Panc1 (cell line): ENCODE results near the gene OTOGL. TPM values are rescaled to one million over a fixed set of nuclear protein-coding genes. Genes with fewer than 3 reads are reported as not detected.

ENCODE experiments used
- ATAC-seq: fragments of 200-7000 bp; cut with Tn5 transposase; 2 replicates; pipeline ENCODE4 v1.9.1; 2020; ENCODE audit warnings: mild to moderate bottlenecking, moderate library complexity
- BruUV-seq: library from RNA; stranded (reverse); fragments of 400-500 nt; replicated peaks from 2 replicates; lab custom pipeline; 2021; lab: Mats Ljungman, UMichigan
- CTCF ChIA-PET: fragments of 300-600 bp; sonication (Branson Sonifier 250); formaldehyde crosslinking; loops from one replicate; lab custom pipeline; 2022; ENCODE audit warnings: antibody characterized with exemption; lab: Charles Lee
- POLR2A ChIA-PET: fragments of 300-600 bp; sonication (Branson Sonifier 250); formaldehyde crosslinking; loops from one replicate; lab custom pipeline; 2022; ENCODE audit warnings: antibody characterized with exemption; lab: Charles Lee
- DNase-seq: peaks from one replicate; pipeline ENCODE4 v3.0.0-alpha.2; 2010; ENCODE audit warnings: low read depth, low spot score
- H3K27ac ChIP-seq: 2 replicates; pipeline ENCODE4 v1.5.1; 2011; ENCODE audit warnings: mild to moderate bottlenecking, low read length, inconsistent platforms
- H3K27me3 ChIP-seq: fragments of 200-500 bp; sonication (Bioruptor generic); 2 replicates; pipeline ENCODE4 v1.6.0; 2014; ENCODE audit warnings: low read length, inconsistent platforms; ENCODE audit not compliant: control insufficient read depth, insufficient read depth
- H3K36me3 ChIP-seq: fragments of 200-500 bp; sonication (Bioruptor generic); 2 replicates; pipeline ENCODE4 v1.5.1; 2014; ENCODE audit warnings: inconsistent platforms, mild to moderate bottlenecking, low read length, moderate library complexity; ENCODE audit not compliant: control insufficient read depth, insufficient read depth
- H3K4me1 ChIP-seq: 2 replicates; pipeline ENCODE4 v1.5.1; 2011; ENCODE audit warnings: inconsistent platforms, mild to moderate bottlenecking, low read length, moderate library complexity; ENCODE audit not compliant: control insufficient read depth, insufficient read depth
- H3K4me3 ChIP-seq, 2 experiments: 2 replicates each; pipeline ENCODE4 v1.5.1; 2011 to 2012; ENCODE audit warnings: low read depth in 2 of 2, low read length in 2 of 2, mild to moderate bottlenecking in 2 of 2, inconsistent platforms in 1 of 2, moderate library complexity in 1 of 2
- H3K9me3 ChIP-seq: fragments of 200-500 bp; sonication (Bioruptor generic); 2 replicates; pipeline ENCODE4 v1.5.1; 2014; ENCODE audit warnings: low read depth, mild to moderate bottlenecking, inconsistent platforms, low read length, moderate library complexity; ENCODE audit not compliant: control insufficient read depth, insufficient read depth
- CTCF ChIP-seq: fragments of 450-650 bp; IDR thresholded peaks from 2 replicates; pipeline ENCODE4 v1.5.1; 2017; ENCODE audit warnings: mild to moderate bottlenecking
- POLR2AphosphoS5 ChIP-seq: IDR thresholded peaks from 2 replicates; pipeline ENCODE4 v1.6.1; 2012; ENCODE audit warnings: mild to moderate bottlenecking, low read depth, low read length, moderate library complexity
- REST ChIP-seq, 2 experiments: IDR thresholded peaks; 2 replicates each; pipeline ENCODE4 v1.6.1; 2011 to 2012; ENCODE audit warnings: low read depth in 2 of 2, control low read depth in 1 of 2, low read length in 1 of 2, mild to moderate bottlenecking in 1 of 2, moderate library complexity in 1 of 2; ENCODE audit not compliant: insufficient read depth in 1 of 2
- SIN3A ChIP-seq: IDR thresholded peaks from 2 replicates; pipeline ENCODE4 v1.6.1; 2012; ENCODE audit warnings: low read depth, mild to moderate bottlenecking, low read length, moderate library complexity, borderline replicate concordance; ENCODE audit not compliant: insufficient read depth
- TCF7L2 ChIP-seq: IDR thresholded peaks from 2 replicates; pipeline ENCODE4 v1.6.1; 2011; ENCODE audit warnings: mild to moderate bottlenecking, low read depth, low read length, inconsistent platforms
- in situ Hi-C: cut with HindIII; loops from 2 replicates; pipeline ENCODE4 v1.10.0; 2016; ENCODE audit warnings: low sequenced_read_pairs, low pct_unique_long_range_greater_than_20kb
- intact Hi-C: fragments of 100-400 bp; cut with micrococcal nuclease; formaldehyde crosslinking; loops from one replicate; pipeline ENCODE4 v1.10.0; 2022; ENCODE audit not compliant: unreplicated experiment
- total RNA-seq: library from RNA; stranded (reverse); gene quantifications from one replicate; pipeline ENCODE4 v1.2.1, GENCODE V29; 2021; ENCODE audit not compliant: unreplicated experiment

OTOGL gene
- total RNA-seq, 1 experiment from 2014 or later, result not detected

- ATAC-seq (no peak), DNase-seq (no peak)
- in situ Hi-C loops, result no loop called here
- Histone ChIP-seq H3K27ac (no peak overlapping the region), H3K27me3 (no peaks in the 10 kb centered on the region), H3K9me3 (no peaks in the 10 kb centered on the region), H3K4me3 (no peak overlapping the region), H3K4me1 (no peaks in the 10 kb centered on the region), H3K36me3 (no peaks in the 10 kb centered on the region)
- intact Hi-C loops, result no loop called here
- ChIA-PET CTCF (no interaction called here), POLR2A (interaction anchor here (0.5 kb wide), 1 partner anchor 12 kb away, joined by 3 read pairs; no protein-coding TSS in a partner anchor)
- TF ChIP-seq REST (IDR thresholded peaks at IDR 0.05; ENCODE audit: insufficient read depth in 1 of 2, low read depth in 2 of 2, low read length in 1 of 2) (no peak), POLR2AphosphoS5 (no peak), TCF7L2 (no peak), CTCF (no peak), SIN3A (no peak)
- BruUV-seq, result no TSS peak
These were observed 21.7 kb downstream of the OTOGL start for GRCh38 chr12:80120994-80121393.

GRCh38 chr12:80121661-80122060 is 22.3 kb downstream of the OTOGL start:
- Histone ChIP-seq H3K9me3 (no peaks in the 10 kb centered on the region), H3K4me3 (no peak overlapping the region), H3K36me3 (no peaks in the 10 kb centered on the region), H3K27me3 (no peaks in the 10 kb centered on the region), H3K27ac (no peak overlapping the region), H3K4me1 (no peaks in the 10 kb centered on the region)
- TF ChIP-seq POLR2AphosphoS5 (no peak), REST (IDR thresholded peaks at IDR 0.05; ENCODE audit: insufficient read depth in 1 of 2, low read depth in 2 of 2, low read length in 1 of 2) (no peak), SIN3A (no peak), CTCF (no peak), TCF7L2 (no peak)
- no TSS peak for BruUV-seq
- ATAC-seq (no peak), DNase-seq (no peak)
- intact Hi-C loops (no loop called here), in situ Hi-C loops (no loop called here)
- CTCF ChIA-PET, result no interaction called here
- POLR2A ChIA-PET, result no interaction called here
